Peyer's patch (tissue), 4 donors: Measurements from ENCODE around the gene CNTN5. TPM values are rescaled to one million over a fixed set of nuclear protein-coding genes. Genes with fewer than 3 reads are reported as not detected.

Experiments
- DNase-seq, 3 donors: peaks; one replicate each; pipeline ENCODE4 v3.0.0-alpha.2; 2017 to 2019
- H3K27ac ChIP-seq, 4 donors: fragments of 200-600 bp; sonication (generic); one replicate each; pipeline ENCODE4 v1.5.1; 2016 to 2019
- H3K27me3 ChIP-seq, 2 donors: fragments of 200-600 bp; sonication (generic); one replicate each; pipeline ENCODE4 v1.5.1; 2019
- H3K36me3 ChIP-seq, 3 donors: fragments of 200-600 bp; sonication (generic); one replicate each; pipeline ENCODE4 v1.5.1; 2016 to 2019
- H3K4me1 ChIP-seq, 4 donors: fragments of 200-600 bp; sonication (generic); one replicate each; pipeline ENCODE4 v1.5.1; 2016 to 2019
- H3K4me3 ChIP-seq, 4 donors: fragments of 200-600 bp; sonication (generic); 1 replicate in 3 of 4; 2 replicates in 1 of 4; pipeline ENCODE4 v1.5.1; 2016 to 2019; ENCODE audit warnings: mild to moderate bottlenecking in 1 of 4
- H3K9me3 ChIP-seq, 4 donors: fragments of 200-600 bp; sonication (generic); one replicate each; pipeline ENCODE4 v1.5.1; 2016 to 2019; ENCODE audit warnings: mild to moderate bottlenecking in 1 of 4
- POLR2A ChIP-seq, 2 donors: fragments of 450-650 bp; IDR thresholded peaks; one replicate each; pipeline ENCODE4 v1.5.1; 2017; ENCODE audit warnings: antibody characterized with exemption in 2 of 2, mild to moderate bottlenecking in 2 of 2, moderate library complexity in 2 of 2
- total RNA-seq, 4 donors: library from RNA; depleted of rRNA; stranded (reverse); fragments of >200 nt; gene quantifications; one replicate each; pipeline ENCODE4 v1.1.0, GENCODE V29; 2016
- TF ChIP-seq, protein P1 (sequence below), 6 experiments: fragments of 450-650 bp in 4 of 6; fragments of 200-600 bp in 2 of 6; sonication (generic) in 1 of 6; IDR thresholded peaks; one replicate each; pipeline ENCODE4 v1.5.1; 2017 to 2019; ENCODE audit warnings: antibody characterized with exemption in 6 of 6, mild to moderate bottlenecking in 3 of 6, moderate library complexity in 1 of 6

CNTN5 gene
- total RNA-seq, 4 donors from 2014 or later = not detected

DNA sequence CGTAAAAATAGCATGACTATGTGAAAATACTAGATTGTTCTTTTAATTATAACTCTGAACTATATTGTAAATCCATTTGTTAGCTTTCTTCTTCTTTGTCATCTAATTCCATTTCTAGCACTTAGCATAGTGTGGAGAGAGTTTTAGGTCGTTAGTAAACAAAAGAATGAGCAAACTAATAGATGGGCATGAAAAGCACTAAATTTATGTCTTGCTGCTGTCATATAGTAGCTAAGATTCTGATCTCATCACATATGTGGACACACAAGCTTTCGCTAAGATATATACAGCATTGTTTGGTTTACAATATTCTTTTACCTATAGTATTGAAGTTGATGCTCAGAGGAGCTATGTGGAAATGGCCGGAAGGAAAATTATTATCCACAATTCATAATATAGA is 370.5 kb downstream of the CNTN5 start:
- no peak for TF ChIP-seq POLR2A (IDR thresholded peaks at IDR 0.05)
- TF ChIP-seq, protein P1, sequence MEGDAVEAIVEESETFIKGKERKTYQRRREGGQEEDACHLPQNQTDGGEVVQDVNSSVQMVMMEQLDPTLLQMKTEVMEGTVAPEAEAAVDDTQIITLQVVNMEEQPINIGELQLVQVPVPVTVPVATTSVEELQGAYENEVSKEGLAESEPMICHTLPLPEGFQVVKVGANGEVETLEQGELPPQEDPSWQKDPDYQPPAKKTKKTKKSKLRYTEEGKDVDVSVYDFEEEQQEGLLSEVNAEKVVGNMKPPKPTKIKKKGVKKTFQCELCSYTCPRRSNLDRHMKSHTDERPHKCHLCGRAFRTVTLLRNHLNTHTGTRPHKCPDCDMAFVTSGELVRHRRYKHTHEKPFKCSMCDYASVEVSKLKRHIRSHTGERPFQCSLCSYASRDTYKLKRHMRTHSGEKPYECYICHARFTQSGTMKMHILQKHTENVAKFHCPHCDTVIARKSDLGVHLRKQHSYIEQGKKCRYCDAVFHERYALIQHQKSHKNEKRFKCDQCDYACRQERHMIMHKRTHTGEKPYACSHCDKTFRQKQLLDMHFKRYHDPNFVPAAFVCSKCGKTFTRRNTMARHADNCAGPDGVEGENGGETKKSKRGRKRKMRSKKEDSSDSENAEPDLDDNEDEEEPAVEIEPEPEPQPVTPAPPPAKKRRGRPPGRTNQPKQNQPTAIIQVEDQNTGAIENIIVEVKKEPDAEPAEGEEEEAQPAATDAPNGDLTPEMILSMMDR (IDR thresholded peaks at IDR 0.05) = no peak
- H3K36me3 ChIP-seq = no peaks in the 10 kb centered on the region
- no peak for DNase-seq
- H3K27me3 ChIP-seq = no peaks in the 10 kb centered on the region
- H3K4me1 ChIP-seq = no peaks in the 10 kb centered on the region
- no peak overlapping the region for H3K4me3 ChIP-seq
- no peaks in the 10 kb centered on the region for H3K9me3 ChIP-seq
- H3K27ac ChIP-seq = no peak overlapping the region

DNA sequence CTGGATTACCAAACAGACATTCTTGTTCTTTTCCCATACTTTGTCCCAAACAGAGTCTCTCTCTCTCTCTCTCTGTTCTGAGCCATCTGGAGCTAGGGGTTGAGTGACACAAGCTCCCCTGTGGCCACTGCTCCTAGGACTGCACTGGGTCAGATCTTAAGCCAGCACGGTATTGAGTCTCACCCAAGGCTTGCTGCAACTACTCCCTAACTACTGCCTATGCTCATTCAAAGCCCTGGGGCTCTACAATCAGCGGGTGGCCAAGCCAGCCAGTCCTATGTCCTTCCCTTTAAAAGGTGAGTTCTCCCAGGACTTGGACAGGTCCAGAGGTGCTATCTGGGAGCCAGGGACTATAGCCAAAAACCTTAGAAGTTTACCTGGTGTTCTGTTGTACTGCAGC is 385.6 kb downstream of the CNTN5 start:
- Histone ChIP-seq H3K27me3 (no peaks in the 10 kb centered on the region), H3K27ac (no peak overlapping the region), H3K4me3 (no peak overlapping the region), H3K36me3 (no peaks in the 10 kb centered on the region), H3K9me3 (no peaks in the 10 kb centered on the region), H3K4me1 (no peaks in the 10 kb centered on the region)
- no peak for DNase-seq
- TF ChIP-seq POLR2A (IDR thresholded peaks at IDR 0.05) = no peak
- TF ChIP-seq, protein P1 (IDR thresholded peaks at IDR 0.05) = no peak

DNA sequence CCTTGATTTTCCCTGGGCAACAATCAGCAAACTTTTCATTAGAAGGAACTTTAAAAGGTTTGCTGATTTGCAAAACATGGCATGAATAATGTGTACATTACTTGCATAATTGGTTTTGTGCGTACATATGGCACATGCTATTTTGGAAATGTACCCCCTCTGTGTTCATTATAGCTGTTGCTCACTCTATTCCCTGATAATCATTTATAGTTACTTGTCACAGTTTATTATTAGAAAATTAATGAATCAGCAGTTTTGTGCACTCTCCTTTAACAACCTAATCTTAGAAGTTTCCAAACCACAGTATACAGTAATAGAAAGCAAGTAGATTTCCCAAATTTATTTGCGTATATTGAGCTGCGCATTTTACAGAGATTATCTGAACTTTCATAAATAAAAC is 389.9 kb downstream of the CNTN5 start:
- Histone ChIP-seq H3K27me3 (no peaks in the 10 kb centered on the region), H3K27ac (no peak overlapping the region), H3K4me1 (no peaks in the 10 kb centered on the region), H3K4me3 (no peak overlapping the region), H3K36me3 (no peaks in the 10 kb centered on the region), H3K9me3 (no peaks in the 10 kb centered on the region)
- no peak for TF ChIP-seq POLR2A (IDR thresholded peaks at IDR 0.05)
- TF ChIP-seq, protein P1 (IDR thresholded peaks at IDR 0.05) = no peak
- DNase-seq = no peak

DNA sequence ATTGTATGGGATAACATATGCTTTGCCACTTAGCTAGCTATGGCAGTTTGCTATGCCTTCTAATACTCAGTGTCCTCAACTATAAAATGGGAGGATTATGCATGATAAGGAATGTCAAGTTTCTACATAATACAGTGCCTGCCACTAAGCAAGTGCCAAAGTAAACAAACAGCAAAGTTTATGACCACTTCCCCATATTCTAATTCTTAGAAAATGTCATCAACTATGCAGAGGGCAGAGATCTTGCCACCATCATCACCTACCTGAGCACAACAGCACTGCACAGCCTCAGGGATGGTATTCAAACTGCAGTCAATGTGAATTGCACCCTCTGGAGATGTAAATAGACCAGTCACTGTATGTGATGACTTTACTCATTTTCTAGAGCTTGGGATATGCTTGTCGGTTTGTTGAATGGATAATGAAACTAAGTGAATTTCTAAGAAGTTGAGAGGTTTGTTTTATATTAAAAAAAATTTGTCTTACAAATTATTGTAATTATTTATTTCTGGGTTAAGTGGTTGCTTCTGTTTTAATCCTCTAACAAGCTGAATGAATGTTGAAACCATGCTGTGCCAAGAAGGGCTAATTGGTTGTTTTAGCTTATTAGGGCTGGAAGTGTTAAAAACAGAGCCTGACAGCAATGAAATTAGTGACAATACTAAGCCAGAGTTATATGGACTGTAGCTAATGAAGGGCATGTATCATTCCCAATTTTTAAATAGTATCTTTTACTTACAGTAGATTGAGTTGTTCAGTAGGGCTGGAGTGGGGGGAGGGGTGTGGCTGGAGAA is 398.4 kb downstream of the CNTN5 start:
- H3K4me1 ChIP-seq = no peaks in the 10 kb centered on the region
- no peaks in the 10 kb centered on the region for H3K9me3 ChIP-seq
- H3K27ac ChIP-seq = no peak overlapping the region
- no peak for DNase-seq
- H3K27me3 ChIP-seq = no peaks in the 10 kb centered on the region
- no peaks in the 10 kb centered on the region for H3K36me3 ChIP-seq
- TF ChIP-seq, protein P1 (IDR thresholded peaks at IDR 0.05) = no peak
- TF ChIP-seq POLR2A (IDR thresholded peaks at IDR 0.05) = no peak
- H3K4me3 ChIP-seq = no peak overlapping the region

DNA sequence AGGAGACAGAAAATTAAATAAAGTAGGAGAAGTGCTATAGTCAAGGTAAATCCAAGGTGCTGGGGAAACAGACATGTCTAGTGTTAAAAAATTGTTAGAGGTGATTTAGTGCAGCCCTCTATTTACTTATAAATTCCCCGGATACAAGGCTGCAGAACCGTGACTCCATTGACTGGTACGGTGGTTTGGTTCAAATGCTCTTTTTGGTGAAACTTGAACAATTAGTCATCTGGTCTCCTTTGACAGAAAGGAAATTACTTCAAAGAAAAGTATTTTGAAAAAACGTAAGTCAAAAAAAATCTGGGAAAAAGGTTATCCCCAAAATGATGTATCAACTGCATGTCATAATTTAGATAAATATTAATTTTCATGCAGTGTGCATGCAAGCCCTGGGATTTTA is 399.2 kb downstream of the CNTN5 start:
- H3K4me3 ChIP-seq = no peak overlapping the region
- H3K36me3 ChIP-seq = no peaks in the 10 kb centered on the region
- no peaks in the 10 kb centered on the region for H3K4me1 ChIP-seq
- H3K9me3 ChIP-seq = no peaks in the 10 kb centered on the region
- no peaks in the 10 kb centered on the region for H3K27me3 ChIP-seq
- no peak overlapping the region for H3K27ac ChIP-seq
- no peak for TF ChIP-seq POLR2A (IDR thresholded peaks at IDR 0.05)
- TF ChIP-seq, protein P1 (IDR thresholded peaks at IDR 0.05) = no peak
- no peak for DNase-seq
